HG03469 (cell line): Measurements from ENCODE around the gene EIPR1.

ENCODE experiments used
- ATAC-seq: cut with Tn5 transposase; IDR thresholded peaks from one replicate; pipeline ENCODE4 v1.9.1; 2021; ENCODE audit warnings: mild to moderate bottlenecking, moderate library complexity, moderate number of reproducible peaks; ENCODE audit not compliant: unreplicated experiment

EIPR1 gene

DNA sequence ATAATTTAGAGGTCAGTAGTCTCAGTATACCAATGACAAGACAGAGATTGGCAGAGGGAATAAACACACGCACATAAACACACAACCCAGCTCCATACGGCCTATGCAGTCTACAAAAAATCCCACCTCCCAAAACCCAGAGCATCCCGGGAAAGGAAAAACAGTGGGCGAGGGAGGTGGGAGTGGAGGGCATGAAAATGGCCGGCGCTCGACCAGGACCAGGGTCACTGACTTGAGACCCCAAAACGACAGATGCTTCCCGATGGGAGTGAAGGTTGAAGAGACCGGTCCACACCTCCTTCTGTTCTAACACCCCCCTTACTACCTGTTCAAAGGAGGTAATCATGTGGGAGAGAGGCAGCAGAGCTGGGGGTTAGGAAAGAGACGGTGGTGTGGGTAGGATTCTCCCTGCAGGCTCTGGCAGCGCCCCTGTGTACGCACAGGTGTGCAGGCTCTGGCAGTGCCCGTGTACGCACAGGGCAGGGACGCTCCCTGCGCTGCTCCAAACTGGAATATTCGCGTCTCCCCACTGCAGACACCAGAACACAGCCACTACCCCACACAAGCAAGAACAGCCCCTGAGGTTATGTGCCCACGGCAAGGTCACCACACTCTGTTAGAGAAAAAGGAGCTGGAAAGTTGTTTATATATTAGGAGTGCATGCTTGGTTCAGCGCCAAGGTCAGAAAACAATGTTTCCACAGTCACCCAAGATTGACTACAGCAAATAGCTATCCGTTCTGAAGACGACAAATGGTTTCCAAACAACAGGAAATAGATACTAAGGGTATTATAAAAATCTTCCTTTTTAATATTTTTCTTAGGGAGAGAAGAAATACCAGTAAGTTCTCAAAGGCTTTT lies 67.9 kb downstream of the EIPR1 start:
- ATAC-seq, result no peak

DNA sequence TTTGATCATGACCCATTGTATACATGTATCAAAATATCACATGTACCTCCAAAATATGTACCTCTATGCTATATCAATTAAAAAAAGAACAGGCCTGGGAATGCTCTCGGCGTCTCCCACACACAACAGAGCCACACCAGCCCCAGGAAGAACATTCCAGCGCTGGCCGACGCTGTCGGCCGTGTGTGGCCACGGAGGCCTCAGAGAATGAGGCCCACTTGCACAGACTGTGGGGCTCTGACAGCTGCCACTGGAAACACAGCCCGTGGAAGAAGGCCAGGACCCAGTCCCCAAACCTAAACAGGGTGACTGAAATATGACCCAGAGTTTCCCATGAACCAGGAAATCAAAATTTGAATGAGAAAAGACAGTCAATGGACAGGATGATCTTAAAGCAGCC lies 69.7 kb downstream of the EIPR1 start:
- ATAC-seq, result no peak

DNA sequence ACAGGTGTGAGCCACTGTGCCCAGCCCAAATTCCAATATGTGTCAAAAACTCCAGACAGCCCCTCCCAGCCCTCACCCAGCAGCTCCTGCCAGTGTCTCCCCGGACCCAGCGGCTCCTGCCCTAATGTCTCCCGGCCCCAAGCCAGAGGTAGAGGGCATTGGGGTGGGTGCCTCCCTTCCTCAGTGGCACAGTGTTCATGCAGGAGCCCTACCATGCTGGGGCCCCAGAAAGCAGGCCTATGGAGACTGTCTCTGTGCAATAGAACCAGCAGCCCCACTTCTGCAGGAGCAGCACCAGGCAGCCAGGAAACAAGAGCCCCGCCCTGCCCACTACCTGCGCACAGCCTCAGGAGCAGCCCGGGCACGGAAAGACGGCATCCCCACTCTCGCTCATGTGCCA lies 70.4 kb downstream of the EIPR1 start:
- ATAC-seq, result no peak

DNA sequence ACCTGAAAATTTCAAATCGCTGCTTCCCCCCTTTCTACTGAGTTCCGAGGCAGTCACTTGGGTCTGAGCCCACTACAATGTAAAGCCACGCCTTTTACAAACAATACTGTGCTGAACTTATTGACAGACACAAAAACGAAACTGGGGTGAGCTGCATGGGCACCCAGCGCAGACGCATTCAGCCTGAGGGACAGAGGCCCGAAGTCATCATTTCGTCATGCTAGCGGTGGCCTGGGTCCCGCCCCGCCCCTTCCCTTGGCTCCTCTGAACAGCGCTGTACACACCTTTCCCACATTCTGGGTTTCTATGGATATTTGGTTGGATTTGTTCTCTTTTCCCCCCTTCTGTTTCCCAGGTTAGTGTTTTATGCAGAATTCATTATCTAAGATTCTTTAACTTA lies 71.7 kb downstream of the EIPR1 start:
- ATAC-seq, result no peak

DNA sequence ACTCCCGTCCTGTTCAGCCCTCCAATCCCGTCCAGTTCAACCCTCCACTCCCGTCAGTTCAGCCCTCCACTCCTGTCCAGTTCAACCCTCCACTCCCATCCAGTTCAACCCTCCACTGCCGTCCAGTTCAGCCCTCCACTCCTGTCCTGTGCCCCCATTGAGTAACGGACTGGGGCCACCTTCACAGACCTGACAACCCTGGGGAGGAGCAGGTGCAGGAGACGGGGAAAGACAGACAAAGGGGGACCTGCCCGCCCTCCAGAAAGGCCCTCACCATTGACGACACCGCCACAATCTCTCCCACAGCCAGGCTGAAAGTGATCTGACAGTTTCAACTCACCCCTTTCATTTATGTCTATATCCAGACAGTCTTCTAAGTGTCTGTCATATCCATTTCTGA lies 72.2 kb downstream of the EIPR1 start:
- ATAC-seq, result no peak

DNA sequence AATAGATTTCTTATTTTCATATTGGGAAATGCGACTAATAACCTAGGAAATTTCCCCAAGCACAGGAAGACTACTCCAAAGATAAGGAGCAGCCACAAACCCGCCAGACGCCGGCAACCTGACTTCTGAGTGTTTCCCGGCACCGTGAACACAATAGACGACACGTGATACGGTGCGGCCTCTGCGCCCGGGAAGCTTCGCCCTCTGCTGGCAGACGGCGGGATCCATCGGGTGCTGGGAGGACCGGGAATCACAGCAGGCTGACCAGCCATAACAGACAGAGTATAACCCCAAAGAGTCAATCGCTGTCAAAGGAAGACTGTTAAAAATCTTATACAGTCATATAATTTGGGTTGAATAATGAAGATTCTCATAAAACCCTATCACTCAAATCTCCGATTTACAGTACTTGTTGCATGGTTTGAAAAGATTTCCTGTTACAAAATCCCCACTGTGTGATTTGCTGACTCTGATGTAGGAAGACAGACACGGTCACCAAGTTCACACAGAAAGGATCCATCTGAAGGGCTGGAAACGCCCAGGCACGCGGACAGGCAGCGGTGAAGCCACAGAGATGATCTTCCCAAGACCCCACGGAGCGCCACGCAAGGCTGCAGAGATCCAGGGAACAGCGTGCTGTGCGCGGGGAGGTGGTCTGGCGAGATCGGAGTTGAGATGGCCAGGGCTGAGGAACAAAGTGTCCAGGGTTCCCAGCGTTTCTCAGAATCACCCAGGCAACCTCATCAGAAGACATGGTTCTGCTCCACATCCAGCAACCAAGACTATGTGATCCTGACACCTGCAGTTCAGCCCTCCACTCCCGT lies 73.8 kb downstream of the EIPR1 start:
- peak; percentile 96 for ATAC-seq

DNA sequence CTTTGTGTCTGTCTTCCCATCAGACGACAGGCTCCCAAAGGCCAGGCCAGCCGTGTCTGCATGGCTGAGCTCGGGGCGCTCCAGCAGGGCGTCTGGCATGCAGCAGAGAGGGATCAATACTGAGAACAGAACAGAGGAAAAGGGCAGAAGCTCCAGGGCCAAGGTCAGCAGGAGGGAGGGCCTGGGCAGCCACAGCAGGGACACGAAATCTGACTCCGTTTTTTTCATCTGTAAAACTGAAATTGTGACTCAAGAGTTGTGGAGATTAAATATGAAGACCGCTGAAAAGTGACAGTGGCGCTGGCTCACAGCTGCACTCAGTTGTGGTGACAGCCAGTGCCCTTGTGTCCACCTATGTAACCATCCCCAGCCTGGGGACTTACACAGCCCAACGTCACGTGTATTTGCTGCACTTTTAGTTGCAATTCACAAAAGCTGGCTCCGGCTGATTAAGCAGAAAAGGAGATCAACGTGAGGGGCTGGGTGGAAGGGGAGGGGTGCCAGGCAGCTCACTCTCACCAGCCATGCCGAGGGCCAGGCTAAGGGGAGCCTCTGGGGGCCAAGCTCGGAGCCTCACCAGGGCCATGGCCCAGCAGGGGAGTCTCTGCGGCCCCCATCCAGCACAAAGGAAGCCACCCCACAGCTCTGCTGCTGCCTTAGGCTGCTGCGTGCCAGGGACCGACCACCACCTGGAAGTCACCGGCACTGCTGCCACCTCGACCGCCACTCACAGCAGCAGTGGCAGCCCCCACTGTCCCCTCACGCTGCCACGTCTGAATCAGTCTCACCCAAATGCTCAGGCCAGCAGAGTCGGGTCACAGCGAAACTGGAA lies 74.7 kb downstream of the EIPR1 start:
- ATAC-seq, result peak; percentile 17

DNA sequence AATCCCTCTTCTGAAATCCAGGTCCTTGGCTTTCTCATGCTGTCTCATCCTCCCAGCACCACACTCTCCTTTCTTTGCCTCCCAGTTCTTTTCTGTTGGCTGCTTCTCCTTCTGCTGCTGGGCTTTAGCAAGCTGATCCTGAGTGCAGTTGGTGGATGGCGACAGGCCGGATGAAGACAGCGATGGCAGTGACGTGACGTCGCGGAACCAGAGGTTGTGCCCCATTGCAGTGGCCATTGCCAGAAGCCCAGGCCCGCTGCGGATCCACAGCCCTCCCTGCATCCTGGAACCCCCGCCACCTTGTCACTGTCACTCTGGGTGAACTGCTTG lies 75.2 kb downstream of the EIPR1 start:
- no peak for ATAC-seq

DNA sequence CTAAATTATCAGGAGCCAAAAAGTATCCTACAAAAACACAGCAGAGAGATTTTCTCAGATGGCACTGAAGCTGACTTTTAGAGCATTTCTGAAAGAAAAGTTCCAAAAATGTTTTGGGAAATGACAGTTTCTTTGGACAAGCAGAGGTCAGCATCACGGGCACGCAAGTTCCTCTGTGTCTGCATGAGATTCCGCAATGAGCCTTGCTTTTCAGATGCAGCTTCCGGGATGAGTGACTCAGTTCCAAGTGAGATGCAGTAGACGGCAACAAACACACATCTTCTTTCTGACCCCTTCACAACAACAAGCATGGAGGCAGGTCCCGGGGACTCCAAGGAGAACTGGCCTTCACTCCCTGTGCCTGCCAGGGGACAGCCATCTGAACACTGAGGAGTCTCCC lies 76.6 kb downstream of the EIPR1 start:
- ATAC-seq, result no peak

DNA sequence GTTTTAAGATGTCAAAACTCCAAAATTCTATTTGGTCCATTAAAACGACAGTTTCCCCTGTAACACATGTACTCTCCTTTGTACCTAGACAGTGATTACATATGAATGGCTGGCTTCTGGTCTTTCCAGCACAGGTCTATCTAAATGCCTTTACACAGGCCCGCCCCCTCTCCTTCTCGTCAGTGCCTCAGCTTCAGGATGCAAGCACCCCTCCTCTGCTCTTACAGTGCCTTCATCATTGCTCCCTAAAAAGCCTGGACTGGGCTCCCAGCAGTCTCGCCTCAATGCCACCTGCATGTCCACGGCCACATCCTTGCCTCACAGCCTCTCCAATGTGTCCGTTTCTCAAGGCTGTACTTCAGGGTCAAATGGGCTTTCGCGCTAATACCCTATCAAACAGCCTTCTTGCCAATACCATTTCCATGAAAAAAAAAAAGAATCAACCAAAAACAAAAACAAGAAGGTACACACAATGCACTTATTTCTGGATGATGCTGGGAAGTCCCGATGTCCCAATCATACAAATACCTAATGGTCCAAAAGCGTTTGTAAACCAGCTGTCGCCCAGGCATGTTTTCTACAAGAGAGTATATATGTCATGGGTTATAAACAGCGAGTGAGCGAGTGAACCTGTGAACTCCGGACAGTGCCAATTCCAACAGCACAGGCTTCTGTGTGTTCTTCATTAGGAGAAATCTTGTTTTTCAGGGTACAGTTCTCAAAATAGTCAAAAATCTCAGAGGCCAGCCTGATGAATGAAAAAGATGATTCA lies 77.2 kb downstream of the EIPR1 start:
- no peak for ATAC-seq

DNA sequence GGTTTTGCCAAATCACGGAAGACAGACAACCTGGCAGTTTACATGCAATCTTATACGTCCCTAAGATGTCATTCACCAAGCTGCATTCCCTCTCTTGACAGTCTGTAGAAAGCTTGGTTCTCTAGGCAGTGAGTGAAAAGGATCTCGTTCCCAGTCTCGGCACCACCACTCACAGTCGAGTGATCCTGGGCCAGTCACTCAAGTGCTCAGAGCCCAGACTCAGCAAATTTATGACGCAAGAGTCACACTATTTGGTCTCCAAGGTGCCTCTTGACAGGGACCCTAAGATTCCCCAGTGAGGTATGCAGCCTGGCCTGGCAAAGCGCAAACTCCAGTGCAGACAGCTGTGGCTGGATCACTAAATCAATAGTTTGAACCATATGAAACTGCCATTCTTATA lies 77.9 kb downstream of the EIPR1 start:
- ATAC-seq, result no peak

DNA sequence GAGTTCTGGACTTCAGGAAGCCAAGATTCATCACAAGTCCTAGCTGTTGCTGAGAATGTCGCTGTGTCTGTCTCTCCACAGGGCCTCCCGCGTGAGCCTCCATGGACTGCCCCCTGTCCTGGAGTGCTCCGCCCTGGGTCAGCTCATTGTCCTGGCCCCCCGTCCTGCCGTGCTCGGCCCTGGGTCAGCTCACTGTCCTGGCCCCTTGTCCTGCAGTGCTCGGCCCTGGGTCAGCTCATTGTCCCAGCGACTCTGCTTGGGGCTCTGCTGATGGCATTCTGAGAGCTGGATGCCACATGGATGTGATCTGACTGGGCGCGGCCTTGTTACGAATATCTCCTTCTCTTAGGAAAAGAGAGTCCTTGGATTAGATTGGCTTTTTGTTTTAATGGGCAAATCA lies 78.5 kb downstream of the EIPR1 start:
- no peak for ATAC-seq

DNA sequence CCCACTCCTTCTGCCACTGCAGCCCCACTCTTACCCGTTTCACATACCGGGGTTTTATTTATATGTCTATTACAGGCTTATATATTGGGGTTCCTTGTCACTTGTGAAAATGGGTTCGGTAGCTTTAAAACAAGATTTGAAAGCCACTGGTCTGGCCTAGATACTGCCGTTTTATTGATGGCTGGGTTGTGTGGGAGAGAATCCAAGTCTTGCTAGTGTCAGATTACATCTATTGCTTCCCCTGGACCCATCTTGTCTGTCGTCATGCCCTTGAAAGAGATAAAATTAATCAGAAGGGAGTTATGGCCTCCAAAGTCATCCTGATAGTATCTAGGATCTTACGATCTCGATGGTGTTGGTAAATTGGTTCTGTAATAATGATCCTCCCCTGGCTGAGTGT lies 79.4 kb downstream of the EIPR1 start:
- ATAC-seq, result no peak

DNA sequence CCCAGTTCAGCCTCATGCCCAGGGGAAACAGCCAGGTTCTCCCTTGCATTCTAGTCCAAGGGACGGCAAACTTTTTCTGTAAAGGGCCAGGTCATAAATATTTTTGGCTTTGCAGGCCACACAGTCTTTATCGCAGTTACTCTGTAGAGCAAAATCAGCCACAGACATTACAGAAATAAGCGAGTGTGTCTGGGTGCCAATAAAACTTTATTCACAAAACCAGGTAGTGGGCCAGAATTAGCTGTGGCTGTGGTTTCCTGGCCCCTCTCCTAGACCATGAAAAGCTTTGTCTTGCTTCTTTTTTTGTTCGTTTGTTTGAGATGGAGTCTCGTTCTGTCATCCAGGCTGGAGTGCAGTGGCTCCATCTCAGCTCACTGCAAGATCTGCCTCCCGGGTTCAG lies 80.1 kb downstream of the EIPR1 start:
- no peak for ATAC-seq

DNA sequence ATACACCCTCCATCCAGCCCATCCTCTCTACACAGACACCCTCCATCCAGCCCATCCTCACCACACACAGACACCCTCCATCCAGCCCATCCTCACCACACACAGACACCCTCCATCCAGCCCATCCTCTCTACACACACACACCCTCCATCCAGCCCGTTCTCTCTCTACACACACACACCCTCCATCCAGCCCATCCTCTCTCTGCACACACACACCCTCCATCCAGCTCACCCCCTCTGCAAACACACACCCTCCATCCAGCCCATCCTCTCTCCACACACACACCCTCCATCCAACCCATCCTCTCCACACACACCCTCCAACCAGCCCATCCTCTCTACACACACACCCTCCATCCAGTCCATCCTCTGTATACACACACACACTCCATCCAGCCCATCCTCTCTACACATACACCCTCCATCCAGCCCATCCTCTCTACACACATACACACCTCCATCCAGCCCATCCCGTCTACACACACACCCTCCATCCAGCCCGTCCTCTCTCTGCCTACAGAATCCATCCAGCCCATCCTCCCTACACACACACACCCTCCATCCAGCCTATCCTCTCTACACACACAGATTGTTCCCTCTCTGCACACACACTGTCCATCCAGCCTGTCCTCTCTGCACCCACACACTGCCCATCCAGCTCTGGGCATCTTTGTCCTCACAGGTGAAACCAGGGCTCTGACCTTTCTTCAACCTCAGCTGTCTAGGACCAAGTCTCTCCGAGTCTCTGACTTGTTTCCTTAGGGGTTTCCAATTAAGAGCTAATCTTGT lies 81.2 kb downstream of the EIPR1 start:
- ATAC-seq, result no peak

DNA sequence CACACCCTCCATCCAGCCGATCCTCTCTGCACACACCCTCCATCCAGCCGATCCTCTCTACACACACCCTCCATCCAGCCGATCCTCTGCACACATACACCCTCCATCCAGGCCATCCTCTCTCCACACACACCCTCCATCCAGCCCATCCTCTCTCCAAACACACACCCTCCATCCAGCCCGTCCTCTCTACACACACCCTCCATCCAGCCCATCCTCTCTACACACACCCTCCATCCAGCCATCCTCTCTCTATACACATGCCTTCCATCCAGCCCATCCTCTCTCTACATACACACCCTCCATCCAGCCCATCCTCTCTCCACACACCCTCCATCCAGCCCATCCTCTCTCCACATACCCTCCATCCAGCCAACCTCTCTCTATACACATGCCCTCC lies 83.1 kb downstream of the EIPR1 start:
- ATAC-seq, result no peak

DNA sequence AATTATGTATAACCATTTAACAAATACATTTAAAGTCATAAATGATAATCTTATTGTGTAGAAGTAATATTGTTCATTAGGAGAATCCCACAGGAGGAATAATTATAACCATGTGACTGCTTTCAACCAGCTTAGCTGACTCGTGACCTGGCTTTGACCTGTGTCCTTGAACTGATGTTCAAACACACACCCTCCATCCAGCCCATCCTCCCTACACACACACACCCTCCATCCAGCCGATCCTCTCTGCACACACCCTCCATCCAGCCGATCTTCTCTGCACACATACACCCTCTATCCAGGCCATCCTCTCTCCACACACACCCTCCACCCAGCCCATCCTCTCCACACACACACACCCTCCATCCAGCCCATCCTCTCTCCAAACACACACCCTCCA lies 83.5 kb downstream of the EIPR1 start:
- ATAC-seq, result no peak

DNA sequence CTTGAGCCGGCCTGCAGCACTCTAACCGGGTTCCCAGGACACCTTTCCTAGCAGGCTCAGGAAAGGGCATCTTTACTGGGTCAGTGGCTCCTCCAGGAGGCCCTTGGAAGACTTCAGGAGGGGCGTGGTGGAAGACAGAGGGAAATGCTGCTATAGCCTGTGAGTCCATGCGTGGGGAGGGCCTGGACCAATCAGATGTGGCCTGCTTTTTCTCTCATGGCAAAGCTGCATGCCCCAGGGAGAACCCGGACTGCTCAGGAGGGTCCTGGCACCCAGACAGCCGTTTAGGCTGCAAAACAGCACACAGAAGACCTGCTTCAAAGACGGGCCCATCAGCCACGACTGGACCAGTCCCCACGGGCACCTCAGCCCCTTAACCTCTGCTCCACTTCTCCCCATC lies 84.4 kb downstream of the EIPR1 start:
- no peak for ATAC-seq

DNA sequence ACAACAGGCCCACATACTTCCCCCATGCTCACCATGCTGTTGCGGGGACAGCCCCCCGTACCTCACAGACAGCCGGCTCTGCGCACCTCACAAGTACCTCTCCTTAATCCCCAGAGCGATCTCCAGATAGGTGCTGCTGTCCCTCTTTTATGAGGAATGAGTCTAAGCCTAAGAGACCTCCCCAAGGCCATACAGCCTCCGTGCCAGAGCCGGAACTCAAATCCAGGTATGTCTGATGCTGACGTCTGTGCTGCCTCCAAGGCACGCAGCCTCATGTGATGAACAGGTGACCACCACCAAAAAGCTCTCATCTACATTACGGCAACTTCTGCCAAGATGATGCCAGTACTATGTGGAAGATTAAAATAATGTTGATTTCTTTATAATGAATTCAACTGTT lies 85.2 kb downstream of the EIPR1 start:
- ATAC-seq, result no peak

DNA sequence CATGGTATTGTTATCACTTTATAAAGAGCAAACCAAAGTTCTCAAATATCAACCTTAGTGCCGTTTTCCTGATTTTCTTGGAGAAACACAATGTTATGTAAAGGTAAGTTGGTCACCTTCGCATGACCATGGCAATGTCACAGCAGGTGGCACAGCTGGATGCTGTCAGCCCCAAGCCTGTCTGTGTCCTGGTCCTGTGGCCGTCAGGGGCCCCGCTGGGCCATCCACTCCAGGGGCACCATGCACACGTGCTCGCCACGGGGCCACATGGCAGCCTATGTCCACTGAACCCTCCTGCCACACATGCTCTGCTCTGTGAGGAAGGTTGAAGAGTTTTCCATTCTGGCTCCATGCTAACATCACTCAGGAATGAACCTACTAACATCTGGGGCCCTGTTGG lies 85.9 kb downstream of the EIPR1 start:
- ATAC-seq, result no peak
